SK-N-SH treated with all-trans-retinoic acid at 6 μM for 48 hours (cell line): Measurements from ENCODE around the gene NDUFB10.

Experiments
- PPARA ChIP-seq: fragments of 250-450 bp; sonication (Bioruptor Pico); IDR thresholded peaks from 2 replicates; pipeline ENCODE4 v1.5.0; 2020; ENCODE audit warnings: mild to moderate bottlenecking, borderline replicate concordance
- TF ChIP-seq, protein P1 (sequence below): fragments of 250-450 bp; sonication (Bioruptor Pico); IDR thresholded peaks from 2 replicates; pipeline ENCODE4 v1.8.0; 2020; ENCODE audit warnings: mild to moderate bottlenecking, moderate library complexity, borderline replicate concordance

DNA sequence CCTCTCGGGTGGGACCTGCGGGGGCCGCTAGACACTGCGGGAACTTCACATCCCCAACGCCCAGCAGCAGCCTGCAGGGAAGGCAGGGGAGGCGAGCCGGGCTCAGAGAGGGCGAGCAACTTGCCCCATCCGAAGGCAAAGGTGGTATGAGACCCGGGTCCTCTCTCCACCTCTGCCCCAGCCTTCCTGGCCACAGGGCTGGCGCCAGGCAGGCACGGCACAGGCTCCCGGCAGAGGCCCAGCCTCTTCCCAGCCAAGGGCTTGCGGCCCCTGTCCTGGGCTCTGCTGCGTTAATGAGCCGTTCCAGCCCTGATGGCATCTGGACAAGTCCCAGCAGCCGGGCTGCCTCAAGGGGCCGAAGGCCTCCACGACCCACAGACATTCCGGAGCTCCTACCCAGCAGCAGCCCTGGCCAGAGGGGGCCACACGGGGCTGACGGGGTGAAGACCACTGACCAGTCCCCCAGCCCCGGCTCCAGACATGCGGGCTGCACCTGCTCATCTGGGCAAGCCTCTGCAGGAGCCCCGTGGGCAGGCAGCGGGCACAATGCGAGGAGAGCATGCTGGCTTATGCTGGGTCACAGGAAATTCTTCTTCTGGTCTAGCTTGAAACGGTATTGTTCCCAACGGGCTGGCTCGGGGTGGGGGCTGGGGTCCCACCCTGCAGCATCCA, 39.9 kb upstream of the NDUFB10 start:
- no peak for TF ChIP-seq PPARA
- TF ChIP-seq, protein P1, sequence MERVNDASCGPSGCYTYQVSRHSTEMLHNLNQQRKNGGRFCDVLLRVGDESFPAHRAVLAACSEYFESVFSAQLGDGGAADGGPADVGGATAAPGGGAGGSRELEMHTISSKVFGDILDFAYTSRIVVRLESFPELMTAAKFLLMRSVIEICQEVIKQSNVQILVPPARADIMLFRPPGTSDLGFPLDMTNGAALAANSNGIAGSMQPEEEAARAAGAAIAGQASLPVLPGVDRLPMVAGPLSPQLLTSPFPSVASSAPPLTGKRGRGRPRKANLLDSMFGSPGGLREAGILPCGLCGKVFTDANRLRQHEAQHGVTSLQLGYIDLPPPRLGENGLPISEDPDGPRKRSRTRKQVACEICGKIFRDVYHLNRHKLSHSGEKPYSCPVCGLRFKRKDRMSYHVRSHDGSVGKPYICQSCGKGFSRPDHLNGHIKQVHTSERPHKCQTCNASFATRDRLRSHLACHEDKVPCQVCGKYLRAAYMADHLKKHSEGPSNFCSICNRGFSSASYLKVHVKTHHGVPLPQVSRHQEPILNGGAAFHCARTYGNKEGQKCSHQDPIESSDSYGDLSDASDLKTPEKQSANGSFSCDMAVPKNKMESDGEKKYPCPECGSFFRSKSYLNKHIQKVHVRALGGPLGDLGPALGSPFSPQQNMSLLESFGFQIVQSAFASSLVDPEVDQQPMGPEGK (CRISPR knock-in tag): no peak
